WTC11 (cell line): ENCODE results near the gene SPRYD3. TPM values are rescaled to one million over a fixed set of nuclear protein-coding genes. Genes with fewer than 3 reads are reported as not detected.

ENCODE experiments used
- ATAC-seq: fragments of 200-7000 bp; cut with Tn5 transposase; 2 replicates; pipeline ENCODE4 v1.10.0; 2021; ENCODE audit warnings: mild to moderate bottlenecking, moderate library complexity
- CTCF ChIA-PET: fragments of 300-600 bp; sonication (Branson Sonifier 250); formaldehyde crosslinking; loops from one replicate; lab custom pipeline; 2021; ENCODE audit warnings: antibody characterized with exemption; lab: Charles Lee
- POLR2A ChIA-PET: fragments of 350-600 bp; sonication (Branson Sonifier 250); formaldehyde crosslinking; loops from one replicate; lab custom pipeline; 2021; ENCODE audit warnings: antibody characterized with exemption; lab: Charles Lee
- DNase-seq: peaks from one replicate; pipeline ENCODE4 v3.0.0; 2021; ENCODE audit warnings: low spot score
- H3K27ac Mint-ChIP-seq: 2 replicates; pipeline ENCODE4 v1.8.0; 2021; ENCODE audit warnings: mixed read lengths
- H3K27me3 Mint-ChIP-seq: 2 replicates; pipeline ENCODE4 v1.8.0; 2021; ENCODE audit warnings: low read depth, mild to moderate bottlenecking, moderate library complexity, mixed read lengths
- H3K36me3 Mint-ChIP-seq: 2 replicates; pipeline ENCODE4 v1.8.0; 2021; ENCODE audit warnings: mixed read lengths
- H3K4me1 Mint-ChIP-seq: 2 replicates; pipeline ENCODE4 v1.8.0; 2022; ENCODE audit warnings: mixed read lengths
- H3K4me3 Mint-ChIP-seq: 2 replicates; pipeline ENCODE4 v1.8.0; 2021; ENCODE audit warnings: mild to moderate bottlenecking, moderate library complexity, mixed read lengths
- H3K9me3 Mint-ChIP-seq: 2 replicates; pipeline ENCODE4 v1.8.0; 2021; ENCODE audit warnings: mixed read lengths
- CDX4 ChIP-seq: fragments of 250-450 bp; sonication (Bioruptor Pico); IDR thresholded peaks from 2 replicates; pipeline ENCODE4 v1.9.0; 2021; ENCODE audit warnings: moderate library complexity, mild to moderate bottlenecking, inconsistent platforms, borderline replicate concordance
- CREB1 ChIP-seq: sonication (generic); formaldehyde crosslinking; IDR thresholded peaks from 2 replicates; pipeline ENCODE4 v1.8.0; 2023; ENCODE audit warnings: mild to moderate bottlenecking, missing genetic modification reagents
- ERG ChIP-seq: fragments of 250-450 bp; sonication (Bioruptor Pico); IDR thresholded peaks from 2 replicates; pipeline ENCODE4 v1.8.0; 2021; ENCODE audit warnings: mild to moderate bottlenecking
- FOXJ3 ChIP-seq: sonication (generic); formaldehyde crosslinking; IDR thresholded peaks from 2 replicates; pipeline ENCODE4 v1.9.0; 2021; ENCODE audit warnings: missing genetic modification reagents, mild to moderate bottlenecking, borderline replicate concordance
- FOXK1 ChIP-seq: sonication (generic); formaldehyde crosslinking; IDR thresholded peaks from 2 replicates; pipeline ENCODE4 v1.8.0; 2022; ENCODE audit warnings: mild to moderate bottlenecking, moderate library complexity, missing genetic modification reagents
- GRHL2 ChIP-seq: fragments of 250-450 bp; sonication (Bioruptor Pico); IDR thresholded peaks from 2 replicates; pipeline ENCODE4 v1.8.0; 2022; ENCODE audit warnings: mild to moderate bottlenecking, moderate library complexity; ENCODE audit not compliant: insufficient replicate concordance, severe bottlenecking
- GTF2I ChIP-seq: fragments of 250-450 bp; sonication (Bioruptor Pico); conservative IDR thresholded peaks from 2 replicates; pipeline ENCODE4 v1.4.0; 2021; ENCODE audit warnings: mild to moderate bottlenecking
- HMGA2 ChIP-seq: fragments of 250-450 bp; sonication (Bioruptor Pico); IDR thresholded peaks from 2 replicates; pipeline ENCODE4 v1.4.0; 2021; ENCODE audit warnings: mild to moderate bottlenecking, moderate library complexity
- IRF2 ChIP-seq: sonication (generic); formaldehyde crosslinking; IDR thresholded peaks from 2 replicates; pipeline ENCODE4 v1.8.0; 2022; ENCODE audit warnings: low read depth, missing genetic modification reagents, borderline replicate concordance
- MXD4 ChIP-seq: fragments of 250-450 bp; sonication (Bioruptor Pico); IDR thresholded peaks from 2 replicates; pipeline ENCODE4 v1.8.0; 2021; ENCODE audit warnings: mild to moderate bottlenecking, moderate library complexity, borderline replicate concordance
- MYBL2 ChIP-seq: sonication (generic); formaldehyde crosslinking; IDR thresholded peaks from 2 replicates; pipeline ENCODE4 v1.8.1; 2023; ENCODE audit warnings: mild to moderate bottlenecking, moderate library complexity, missing genetic modification reagents
- NFATC4 ChIP-seq: fragments of 250-450 bp; sonication (Bioruptor Pico); IDR thresholded peaks from 2 replicates; pipeline ENCODE4 v1.9.0; 2021; ENCODE audit warnings: mild to moderate bottlenecking
- NR3C1 ChIP-seq: sonication (generic); formaldehyde crosslinking; conservative IDR thresholded peaks from 2 replicates; pipeline ENCODE4 v1.8.1; 2023; ENCODE audit warnings: low read depth, mild to moderate bottlenecking, missing genetic modification reagents
- OVOL2 ChIP-seq: fragments of 250-450 bp; sonication (Bioruptor Pico); IDR thresholded peaks from 2 replicates; pipeline ENCODE4 v1.9.0; 2021; ENCODE audit warnings: mild to moderate bottlenecking, borderline replicate concordance
- PRRX2 ChIP-seq: fragments of 250-450 bp; sonication (Bioruptor Pico); IDR thresholded peaks from 2 replicates; pipeline ENCODE4 v1.8.0; 2021; ENCODE audit warnings: mild to moderate bottlenecking
- TCF7 ChIP-seq: sonication (generic); formaldehyde crosslinking; IDR thresholded peaks from 2 replicates; pipeline ENCODE4 v1.8.0; 2022; ENCODE audit warnings: mild to moderate bottlenecking, low read depth, missing genetic modification reagents, moderate library complexity
- TP53 ChIP-seq: sonication (generic); formaldehyde crosslinking; IDR thresholded peaks from 2 replicates; pipeline ENCODE4 v1.8.1; 2023; ENCODE audit warnings: mild to moderate bottlenecking, missing genetic modification reagents
- USF1 ChIP-seq: sonication (generic); formaldehyde crosslinking; IDR thresholded peaks from 2 replicates; pipeline ENCODE4 v1.8.0; 2022; ENCODE audit warnings: mild to moderate bottlenecking, missing genetic modification reagents
- ZBTB43 ChIP-seq: sonication (generic); formaldehyde crosslinking; IDR thresholded peaks from 2 replicates; pipeline ENCODE4 v1.8.1; 2023; ENCODE audit warnings: mild to moderate bottlenecking, missing genetic modification reagents
- ZNF121 ChIP-seq: sonication (generic); formaldehyde crosslinking; IDR thresholded peaks from 2 replicates; pipeline ENCODE4 v1.8.0; 2023; ENCODE audit warnings: missing genetic modification reagents
- ZNF263 ChIP-seq: sonication (generic); formaldehyde crosslinking; IDR thresholded peaks from 2 replicates; pipeline ENCODE4 v1.8.1; 2022; ENCODE audit warnings: low read depth, mild to moderate bottlenecking, moderate library complexity, missing genetic modification reagents
- ZNF317 ChIP-seq: sonication (generic); formaldehyde crosslinking; IDR thresholded peaks from 2 replicates; pipeline ENCODE4 v1.8.1; 2023; ENCODE audit warnings: low read depth, mild to moderate bottlenecking, moderate library complexity, missing genetic modification reagents, borderline replicate concordance
- ZNF396 ChIP-seq: fragments of 250-450 bp; sonication (Bioruptor Pico); IDR thresholded peaks from 2 replicates; pipeline ENCODE4 v1.8.0; 2021; ENCODE audit warnings: mild to moderate bottlenecking, moderate library complexity, borderline replicate concordance
- ZNF416 ChIP-seq: fragments of 250-450 bp; sonication (Bioruptor Pico); IDR thresholded peaks from 2 replicates; pipeline ENCODE4 v1.9.0; 2021; ENCODE audit warnings: mild to moderate bottlenecking, inconsistent platforms
- ZNF512 ChIP-seq: sonication (generic); formaldehyde crosslinking; IDR thresholded peaks from 2 replicates; pipeline ENCODE4 v1.8.1; 2022; ENCODE audit warnings: missing genetic modification reagents, borderline replicate concordance
- ZNF671 ChIP-seq: fragments of 250-450 bp; sonication (Bioruptor Pico); IDR thresholded peaks from 2 replicates; pipeline ENCODE4 v1.8.0; 2021; ENCODE audit warnings: mild to moderate bottlenecking
- total RNA-seq: library from RNA; stranded (reverse); gene quantifications from 3 replicates; pipeline ENCODE4 v1.2.3, GENCODE V29; 2021

SPRYD3 gene
- total RNA-seq, 1 experiment from 2014 or later = 11.9 TPM

GRCh38 chr12:53124352-53124723, 45.1 kb upstream of the SPRYD3 start:
- TF ChIP-seq GRHL2 (CRISPR knock-in tag) (no peak), NFATC4 (CRISPR knock-in tag) (no peak), TCF7 (CRISPR knock-in tag) (no peak), IRF2 (CRISPR knock-in tag) (no peak), ZNF121 (CRISPR knock-in tag) (no peak), ZNF416 (CRISPR knock-in tag) (no peak)
- TF ChIP-seq, all 79 proteins: peak for 0
- no peak for ATAC-seq
- CTCF ChIA-PET = interaction anchor here (1.9 kb wide), 1 partner anchor 58 kb away, joined by 6 read pairs; no protein-coding TSS in a partner anchor

GRCh38 chr12:53123578-53124351, 44.6 kb upstream of the SPRYD3 start:
- Mint-ChIP-seq H3K9me3 (peaks cover 4% of the 10 kb centered on the region), H3K36me3 (0 out of 2 replicates have a peak, but pooled peaks cover 2% of the 10 kb centered on the region), H3K27ac (no peak overlapping the region), H3K4me1 (no peaks in the 10 kb centered on the region), H3K4me3 (no peak overlapping the region), H3K27me3 (peaks cover 57% of the 10 kb centered on the region)
- POLR2A ChIA-PET = interaction anchor here (0.6 kb wide), 1 partner anchor 60 kb away, joined by 3 read pairs; no protein-coding TSS in a partner anchor
- CTCF ChIA-PET = interaction anchor here (1.1 to 1.9 kb wide), 3 partner anchors 35 to 58 kb away, joined by 4 to 6 read pairs (median 5); no protein-coding TSS in a partner anchor
- DNase-seq = no peak
- ATAC-seq = no peak
- TF ChIP-seq CREB1 (CRISPR knock-in tag) = no peak
- TF ChIP-seq HMGA2 = no peak
- TF ChIP-seq OVOL2 = no peak
- no peak for TF ChIP-seq ZNF121 (CRISPR knock-in tag)
- no peak for TF ChIP-seq FOXJ3 (CRISPR knock-in tag)
- no peak for TF ChIP-seq PRRX2 (CRISPR knock-in tag)
- no peak for TF ChIP-seq FOXK1 (CRISPR knock-in tag)
- no peak for TF ChIP-seq CDX4 (CRISPR knock-in tag)
- TF ChIP-seq TP53 = no peak
- TF ChIP-seq MYBL2 (CRISPR knock-in tag) = no peak
- no peak for TF ChIP-seq ZNF671 (CRISPR knock-in tag)
- no peak for TF ChIP-seq MXD4
- TF ChIP-seq ZNF396 = no peak
- no peak for TF ChIP-seq ERG (CRISPR knock-in tag)
- no peak for TF ChIP-seq NR3C1
- TF ChIP-seq ZNF317 (CRISPR knock-in tag) = no peak
- TF ChIP-seq, all 79 proteins: peak for 0

More at GRCh38 chr12:53124352-53124723, 45.1 kb upstream of the SPRYD3 start:
- DNase-seq = no peak
- H3K4me1 Mint-ChIP-seq = no peaks in the 10 kb centered on the region
- H3K9me3 Mint-ChIP-seq = peaks cover 4% of the 10 kb centered on the region
- no peak overlapping the region for H3K4me3 Mint-ChIP-seq
- H3K27ac Mint-ChIP-seq = no peak overlapping the region
- 0 out of 2 replicates have a peak, but pooled peaks cover 2% of the 10 kb centered on the region for H3K36me3 Mint-ChIP-seq
- POLR2A ChIA-PET = interaction anchor here (0.6 kb wide), 1 partner anchor 60 kb away, joined by 3 read pairs; no protein-coding TSS in a partner anchor
- peaks cover 60% of the 10 kb centered on the region for H3K27me3 Mint-ChIP-seq

- CTCF ChIA-PET = interaction anchor here (1.1 kb wide), 2 partner anchors 36 to 57 kb away, joined by 4 to 5 read pairs; no protein-coding TSS in a partner anchor
- DNase-seq = no peak
- Mint-ChIP-seq H3K4me1 (no peaks in the 10 kb centered on the region), H3K27ac (no peak overlapping the region), H3K27me3 (peaks cover 55% of the 10 kb centered on the region), H3K4me3 (no peak overlapping the region), H3K9me3 (peaks cover 4% of the 10 kb centered on the region), H3K36me3 (0 out of 2 replicates have a peak, but pooled peaks cover 2% of the 10 kb centered on the region)
- no peak for ATAC-seq
- POLR2A ChIA-PET = no interaction called here
- TF ChIP-seq USF1 = no peak
- no peak for TF ChIP-seq ZNF263
- TF ChIP-seq CDX4 (CRISPR knock-in tag) = no peak
- TF ChIP-seq MYBL2 (CRISPR knock-in tag) = no peak
- no peak for TF ChIP-seq ZBTB43
- TF ChIP-seq ZNF512 (CRISPR knock-in tag) = no peak
- no peak for TF ChIP-seq ZNF671 (CRISPR knock-in tag)
- TF ChIP-seq GTF2I = no peak
Observed at GRCh38 chr12:53122961-53123468, 43.8 kb upstream of the SPRYD3 start.
